NCI-H774 (cell line): ENCODE results near the gene ACVR2A.

Experiments used
- DNase-seq: peaks from one replicate; lab custom pipeline; 2025; lab: John Stamatoyannopoulos, UW

Gene ACVR2A

DNA sequence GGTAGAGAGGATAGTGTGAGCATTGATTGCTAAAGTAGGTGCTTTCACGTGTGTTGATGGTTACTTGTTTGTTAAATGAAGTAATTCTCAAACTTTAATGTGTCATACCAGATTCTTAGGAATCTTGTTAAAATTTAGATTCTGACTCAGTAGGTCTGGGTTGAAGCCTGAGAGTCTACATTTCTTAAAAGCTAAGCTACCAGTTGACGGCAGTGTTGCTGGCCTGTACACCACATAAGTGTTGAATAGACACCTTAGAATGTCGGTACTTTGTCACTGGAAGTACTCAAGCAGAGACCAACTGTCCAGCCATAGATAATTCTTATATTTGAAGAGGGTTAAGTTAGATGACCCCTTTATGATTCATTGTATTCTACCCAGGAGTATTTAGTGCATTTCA lies 79.8 kb downstream of the ACVR2A start:
- DNase-seq: no peak

DNA sequence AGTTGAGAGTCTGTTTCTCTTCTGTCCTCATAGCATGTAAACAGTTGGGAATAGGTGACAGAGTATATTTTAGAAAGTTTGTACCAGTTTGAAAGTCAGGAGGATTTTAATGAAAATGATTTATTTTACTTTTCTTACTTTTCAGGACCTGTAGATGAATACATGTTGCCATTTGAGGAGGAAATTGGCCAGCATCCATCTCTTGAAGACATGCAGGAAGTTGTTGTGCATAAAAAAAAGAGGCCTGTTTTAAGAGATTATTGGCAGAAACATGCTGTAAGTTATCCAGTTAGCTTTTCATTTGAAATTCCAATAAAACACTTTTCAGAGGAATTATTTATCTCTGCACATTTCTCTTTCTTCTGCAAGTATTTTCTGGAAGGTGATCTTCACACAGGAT lies 81.1 kb downstream of the ACVR2A start:
- no peak for DNase-seq

DNA sequence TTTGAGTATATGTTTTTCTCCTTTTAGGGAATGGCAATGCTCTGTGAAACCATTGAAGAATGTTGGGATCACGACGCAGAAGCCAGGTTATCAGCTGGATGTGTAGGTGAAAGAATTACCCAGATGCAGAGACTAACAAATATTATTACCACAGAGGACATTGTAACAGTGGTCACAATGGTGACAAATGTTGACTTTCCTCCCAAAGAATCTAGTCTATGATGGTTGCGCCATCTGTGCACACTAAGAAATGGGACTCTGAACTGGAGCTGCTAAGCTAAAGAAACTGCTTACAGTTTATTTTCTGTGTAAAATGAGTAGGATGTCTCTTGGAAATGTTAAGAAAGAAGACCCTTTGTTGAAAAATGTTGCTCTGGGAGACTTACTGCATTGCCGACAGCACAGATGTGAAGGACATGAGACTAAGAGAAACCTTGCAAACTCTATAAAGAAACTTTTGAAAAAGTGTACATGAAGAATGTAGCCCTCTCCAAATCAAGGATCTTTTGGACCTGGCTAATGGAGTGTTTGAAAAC lies 82.3 kb downstream of the ACVR2A start:
- DNase-seq: no peak

DNA sequence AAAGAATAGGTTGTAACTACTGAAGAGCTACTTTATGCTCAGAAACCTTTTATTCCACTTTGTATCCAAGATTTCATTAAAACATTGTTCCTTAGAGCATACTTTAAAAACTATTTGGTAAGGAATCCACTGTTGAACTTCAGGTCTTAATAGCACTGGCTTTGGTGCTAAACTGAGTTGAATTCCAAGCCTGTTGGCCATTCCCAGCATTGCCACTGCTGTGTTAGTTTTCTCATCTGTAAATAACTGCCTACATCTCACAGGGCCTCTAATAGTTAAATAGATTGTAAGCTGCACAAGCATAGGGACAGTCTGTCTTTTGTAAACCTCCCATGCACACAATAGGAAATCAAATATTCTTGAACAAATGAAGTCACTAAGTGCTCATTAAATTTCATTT lies 89.1 kb downstream of the ACVR2A start:
- DNase-seq: no peak

DNA sequence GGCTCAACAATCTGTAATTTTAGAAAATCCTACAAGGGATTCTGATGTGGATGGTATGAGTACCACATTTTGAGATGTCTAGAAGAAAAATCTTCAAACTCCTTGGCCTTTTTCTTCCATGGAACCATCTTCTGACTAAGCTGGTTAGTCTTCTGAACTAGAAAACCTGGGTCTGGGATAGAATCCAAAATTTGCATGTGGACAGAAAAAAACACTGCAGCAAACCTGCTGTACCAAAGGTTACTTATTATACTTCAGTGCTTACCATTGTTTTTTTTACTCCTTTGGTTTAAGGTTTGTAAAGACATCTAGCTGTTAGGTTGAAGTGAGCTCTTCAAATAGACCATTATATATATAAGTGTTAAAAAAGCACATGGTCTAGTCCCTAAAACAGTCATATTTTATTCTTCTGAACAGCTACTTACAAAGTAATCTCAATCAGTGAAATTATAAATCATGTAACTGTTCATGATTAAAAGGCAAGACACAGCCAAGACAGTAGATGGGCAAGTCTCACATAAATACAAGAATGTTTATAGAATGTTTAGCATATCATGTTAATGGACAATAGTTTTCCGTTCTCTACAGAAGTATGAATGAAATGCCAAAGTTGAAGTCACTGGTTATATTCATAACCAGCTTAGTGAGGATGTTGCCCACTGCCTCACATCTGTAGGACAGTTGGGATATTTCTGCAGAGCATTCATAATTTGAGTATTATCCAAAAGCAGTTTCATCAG lies 90.2 kb downstream of the ACVR2A start:
- DNase-seq: no peak

DNA sequence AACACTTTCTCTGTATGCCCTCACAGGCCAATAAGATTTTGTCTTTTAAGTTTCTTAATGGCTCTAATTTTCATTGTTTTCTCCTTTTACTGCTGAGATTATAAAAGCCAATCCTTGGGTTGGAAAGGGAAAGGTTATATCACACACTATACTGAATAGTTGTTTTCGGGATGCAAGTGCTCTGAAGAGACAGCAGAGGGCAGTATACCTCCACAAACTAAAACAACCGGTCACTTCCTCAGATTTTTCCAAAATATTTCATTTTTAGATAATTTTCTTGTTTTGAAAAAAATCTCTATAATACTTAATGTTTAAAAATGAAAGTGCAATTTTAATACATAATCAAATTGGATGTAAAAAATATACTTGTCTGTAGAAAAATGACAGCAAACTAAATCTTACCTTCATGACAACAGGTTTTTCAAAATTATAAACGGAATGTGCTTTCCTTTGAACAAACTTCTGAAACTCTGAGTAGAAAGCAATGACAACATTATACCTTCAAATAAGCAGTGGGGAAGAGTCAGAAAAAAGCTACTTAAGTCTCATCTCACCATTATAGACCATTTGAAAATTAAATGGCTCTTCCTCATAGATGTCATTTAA lies 93.0 kb downstream of the ACVR2A start:
- peak; percentile 24 for DNase-seq

DNA sequence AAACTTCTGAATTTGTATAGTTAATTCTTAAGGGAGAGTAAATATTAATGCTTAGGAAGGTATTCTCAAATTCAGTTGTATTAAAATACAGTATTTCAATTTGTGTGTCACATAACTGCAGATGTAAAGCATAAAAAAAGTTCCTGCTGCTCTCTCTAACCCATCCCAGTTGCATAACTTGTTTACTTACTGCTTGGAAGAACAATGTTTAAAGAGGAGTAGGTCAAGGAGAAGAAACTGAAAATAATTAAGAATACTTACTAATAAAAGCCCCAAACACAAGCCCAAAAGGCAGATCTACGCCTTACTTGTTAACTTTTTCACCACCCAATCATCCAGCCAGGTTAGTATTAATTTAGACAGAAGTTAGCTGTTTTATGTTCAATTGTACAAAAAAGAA lies 94.5 kb downstream of the ACVR2A start:
- DNase-seq: no peak

DNA sequence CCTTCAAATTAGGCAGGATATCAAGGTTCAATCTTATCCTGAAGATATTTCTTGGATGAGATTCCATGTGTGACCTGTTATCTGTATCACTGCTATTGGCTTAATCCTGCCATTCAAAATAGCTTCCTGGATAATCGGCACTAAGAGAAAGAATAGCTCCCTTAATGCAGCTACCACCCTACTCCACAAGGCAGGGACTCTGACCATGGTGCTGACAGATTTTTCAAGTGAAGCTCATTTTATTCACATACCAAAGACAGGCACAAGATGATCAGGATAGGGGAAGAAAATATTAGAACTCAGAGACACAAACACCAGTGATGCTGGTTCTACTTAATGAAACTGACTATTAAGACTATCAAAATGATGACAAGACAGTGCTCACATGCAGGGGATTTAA lies 100.8 kb downstream of the ACVR2A start:
- DNase-seq: no peak

DNA sequence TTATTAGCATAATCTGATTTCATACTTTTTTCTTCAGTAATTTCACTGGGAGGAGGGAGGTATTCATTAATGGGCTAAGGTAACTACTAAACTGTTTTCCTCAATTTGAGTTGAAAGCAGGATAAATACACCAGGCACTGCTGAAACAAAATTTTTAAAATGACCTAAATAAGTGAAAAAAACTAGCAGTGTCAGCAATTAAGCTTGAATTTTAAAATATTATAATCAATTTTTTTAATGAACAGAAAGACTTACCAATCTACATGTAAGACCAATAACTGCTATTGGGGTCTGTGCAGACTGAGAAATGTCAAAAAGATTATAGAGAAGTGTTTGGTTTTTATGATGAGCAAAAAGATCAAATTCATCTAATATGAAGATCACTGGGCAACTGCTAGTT lies 107.3 kb downstream of the ACVR2A start:
- DNase-seq: no peak

DNA sequence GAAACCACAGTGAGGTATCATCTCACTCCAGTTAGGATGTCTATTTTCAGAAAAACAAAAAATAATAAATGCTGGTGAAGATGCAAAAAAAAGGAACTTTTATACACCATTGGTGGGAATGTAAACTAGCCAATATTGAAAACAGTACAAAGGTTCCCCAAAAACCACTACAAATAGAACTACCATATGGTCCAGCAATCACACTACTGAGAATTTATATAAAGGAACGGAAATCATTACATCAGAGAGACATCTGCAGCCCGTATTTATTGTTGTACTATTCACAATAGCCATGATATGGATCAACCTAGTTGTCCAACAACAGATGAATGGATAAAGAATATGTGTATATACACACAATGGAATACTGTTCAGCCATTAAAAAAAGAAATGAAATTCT lies 123.7 kb downstream of the ACVR2A start:
- no peak for DNase-seq

DNA sequence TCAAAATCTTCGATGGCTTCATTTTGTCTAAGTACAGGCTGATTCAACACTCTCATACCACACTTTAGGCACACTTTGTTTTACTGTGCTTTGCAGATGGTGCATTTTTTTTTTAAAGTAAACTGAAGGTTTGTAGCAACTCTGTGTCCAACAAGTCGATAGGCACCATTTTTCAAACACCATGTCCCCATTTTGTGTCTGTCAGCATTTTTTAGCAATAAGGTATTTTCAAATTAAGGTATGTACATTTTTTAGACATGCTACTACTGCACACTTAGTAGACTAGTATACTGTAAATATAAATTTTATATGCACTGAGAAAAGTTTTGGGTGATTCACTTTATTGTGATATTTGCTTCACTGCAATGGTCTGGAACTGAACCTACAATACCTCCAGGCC lies 131.3 kb downstream of the ACVR2A start:
- DNase-seq: no peak

DNA sequence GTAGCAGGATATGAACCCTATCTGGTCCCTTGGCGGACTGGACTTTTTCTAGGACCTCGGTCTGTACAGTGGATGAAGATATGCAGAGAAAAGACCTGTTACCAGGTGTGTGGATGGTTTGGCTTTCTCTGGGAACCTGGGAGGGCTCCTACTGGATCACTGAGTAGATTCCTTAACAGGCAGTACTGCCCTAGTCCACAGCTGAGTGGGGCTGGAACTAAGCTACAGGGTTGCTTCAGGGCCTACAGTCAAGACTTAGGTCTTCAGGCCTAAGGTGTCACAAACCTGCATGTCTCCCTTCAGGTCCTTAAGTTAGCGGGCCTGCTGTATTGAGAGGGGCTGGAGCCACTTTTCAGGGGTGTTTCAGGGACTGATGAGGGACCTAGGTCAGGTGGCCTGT lies 132.8 kb downstream of the ACVR2A start:
- DNase-seq: no peak
